Stimulated activated naive B cell treated with anti-CD40 and anti-IgM and Interleukin-4, amounts not matched to agents 10 μg/mL and 1 μg/mL and 100 μg/mL, for 72 hours (primary cell): ENCODE results near the gene RAET1G.

ENCODE experiments used
- ATAC-seq, 2 donors: fragments of 150-1000 bp; cut with Tn5 transposase; replicated peaks; 2 replicates each; pipeline ENCODE4 v1.10.0; 2021; ENCODE audit warnings: moderate library complexity in 1 of 2
- DNase-seq: peaks from one replicate; pipeline ENCODE4 v3.0.0; 2021
- H3K27ac Mint-ChIP-seq: one replicate; pipeline ENCODE4 v1.8.0; 2022; ENCODE audit warnings: mild to moderate bottlenecking, mixed read lengths
- H3K27me3 Mint-ChIP-seq, 2 donors: one replicate each; pipeline ENCODE4 v1.8.0; 2022; ENCODE audit warnings: mixed read lengths in 2 of 2
- H3K36me3 Mint-ChIP-seq, 2 donors: one replicate each; pipeline ENCODE4 v1.8.0; 2022; ENCODE audit warnings: mixed read lengths in 2 of 2, mild to moderate bottlenecking in 1 of 2
- H3K4me1 Mint-ChIP-seq, 2 donors: one replicate each; pipeline ENCODE4 v1.8.0; 2022; ENCODE audit warnings: mixed read lengths in 2 of 2, mild to moderate bottlenecking in 1 of 2
- H3K4me3 Mint-ChIP-seq, 2 donors: one replicate each; pipeline ENCODE4 v1.8.0; 2022; ENCODE audit warnings: mild to moderate bottlenecking in 2 of 2, mixed read lengths in 2 of 2, moderate library complexity in 1 of 2
- H3K9me3 Mint-ChIP-seq, 2 donors: one replicate each; pipeline ENCODE4 v1.8.0; 2022; ENCODE audit warnings: mixed read lengths in 2 of 2, mild to moderate bottlenecking in 1 of 2

The RAET1G gene

DNA sequence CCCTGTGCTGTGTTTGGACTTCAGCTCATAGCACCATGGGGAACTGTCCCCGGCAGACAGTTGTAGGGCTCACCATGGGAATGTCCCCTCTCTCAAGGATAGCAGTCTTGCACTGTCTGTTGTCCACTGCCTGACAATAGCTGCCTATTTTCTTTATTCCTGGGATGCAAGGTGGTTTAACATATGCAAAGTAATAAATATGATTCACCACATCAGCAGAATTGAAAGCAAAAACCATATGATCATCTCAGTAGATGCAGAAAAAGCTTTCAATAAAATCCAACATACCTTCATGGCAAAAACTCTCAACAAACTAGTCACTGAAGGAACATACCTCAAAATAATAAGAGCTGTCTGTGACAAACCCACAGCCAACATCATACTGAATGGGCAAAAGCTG is 45.3 kb downstream of the RAET1G start:
- Mint-ChIP-seq H3K27ac (no peak overlapping the region), H3K4me3 (no peak overlapping the region), H3K36me3 (no peaks in the 10 kb centered on the region), H3K27me3 (peaks cover 65 to 77% of the 10 kb centered on the region in 2 donors), H3K4me1 (peaks cover 0 to 2% of the 10 kb centered on the region in 2 donors), H3K9me3 (no peaks in the 10 kb centered on the region)
- no peak for ATAC-seq
- no peak for DNase-seq

DNA sequence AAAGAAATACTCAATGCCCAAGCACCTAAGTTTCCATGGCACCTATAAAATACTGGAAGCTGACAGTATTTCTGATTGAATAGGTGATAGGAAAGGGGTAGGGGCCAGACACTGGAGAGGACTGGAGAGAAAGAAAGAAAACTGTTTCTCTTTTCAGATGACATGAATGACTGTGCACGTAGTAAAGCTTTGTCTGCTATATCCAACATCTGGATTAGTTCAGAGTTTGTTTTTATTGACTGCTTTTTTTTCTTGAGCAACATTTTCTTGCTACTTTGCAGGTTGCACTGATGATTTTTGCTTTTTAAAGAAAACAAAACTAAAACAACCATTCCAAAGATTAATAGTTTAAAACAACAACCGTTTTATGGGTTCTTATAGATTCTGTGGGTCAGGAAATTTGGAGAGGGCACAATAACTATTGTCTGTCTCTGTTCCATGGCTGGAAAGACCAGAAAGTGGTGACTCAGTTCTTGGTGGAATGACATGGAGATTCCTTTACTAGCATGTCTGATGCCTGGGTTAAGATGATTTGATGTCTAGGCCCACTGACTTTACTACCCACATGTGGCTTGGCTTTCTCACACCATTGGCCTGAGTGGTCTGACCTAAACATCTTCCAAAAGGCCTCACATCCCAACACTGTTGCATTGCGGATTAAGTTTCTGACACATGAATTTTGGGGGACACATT is 46.5 kb downstream of the RAET1G start:
- H3K36me3 Mint-ChIP-seq = no peaks in the 10 kb centered on the region
- no peak overlapping the region for H3K4me3 Mint-ChIP-seq
- ATAC-seq (no peak), DNase-seq (no peak)
- peaks cover 67 to 76% of the 10 kb centered on the region in 2 donors for H3K27me3 Mint-ChIP-seq
- H3K9me3 Mint-ChIP-seq = peaks cover 4 to 9% of the 10 kb centered on the region in 2 donors
- no peak overlapping the region for H3K27ac Mint-ChIP-seq
- peaks cover 0 to 2% of the 10 kb centered on the region in 2 donors for H3K4me1 Mint-ChIP-seq

DNA sequence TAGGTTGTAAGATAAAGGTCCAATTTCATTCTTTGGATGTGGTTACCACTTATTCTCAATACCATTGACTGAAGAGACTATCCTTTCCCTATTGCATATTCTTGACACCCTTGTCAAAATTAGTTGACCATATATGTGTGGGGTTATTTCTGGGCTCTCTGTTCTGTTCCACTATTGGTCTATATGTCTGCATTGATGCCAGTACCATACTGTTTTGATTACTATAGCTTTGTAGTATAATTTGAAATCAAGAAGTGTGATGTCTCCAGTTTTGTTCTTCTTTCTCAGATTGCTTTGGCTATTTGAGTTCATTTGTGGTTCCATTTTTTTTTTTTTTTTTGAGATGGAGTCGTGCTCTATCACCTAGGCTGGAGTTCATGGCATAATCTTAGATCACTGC is 50.7 kb downstream of the RAET1G start:
- no peak for DNase-seq
- H3K27me3 Mint-ChIP-seq = peaks cover 35 to 45% of the 10 kb centered on the region in 2 donors

DNA sequence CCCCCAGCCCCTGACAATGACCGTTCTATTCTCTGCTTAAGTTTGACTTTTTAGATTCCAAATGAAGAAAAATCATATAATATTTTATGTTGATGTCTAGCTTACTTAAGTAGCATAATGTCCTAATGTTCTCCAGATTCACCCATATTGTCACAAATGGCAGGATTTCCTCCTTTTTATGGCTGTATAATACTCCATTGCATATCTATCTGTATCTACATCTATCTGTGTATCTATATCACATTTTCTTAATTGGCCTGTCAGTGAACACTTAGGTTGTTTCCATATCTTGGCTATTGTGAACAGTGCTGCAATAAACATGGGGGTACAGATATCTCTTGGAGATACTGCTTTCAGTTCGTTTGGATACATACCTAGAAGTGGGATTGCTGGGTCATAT is 51.7 kb downstream of the RAET1G start:
- H3K27ac Mint-ChIP-seq = no peak overlapping the region

More for the DNA sequence above, 50.7 kb downstream of the RAET1G start:
- Mint-ChIP-seq H3K4me1 (peaks cover 0 to 3% of the 10 kb centered on the region in 2 donors), H3K4me3 (no peak overlapping the region), H3K27ac (no peak overlapping the region), H3K9me3 (peaks cover 4 to 9% of the 10 kb centered on the region in 2 donors), H3K36me3 (no peaks in the 10 kb centered on the region)
- ATAC-seq = no peak

DNA sequence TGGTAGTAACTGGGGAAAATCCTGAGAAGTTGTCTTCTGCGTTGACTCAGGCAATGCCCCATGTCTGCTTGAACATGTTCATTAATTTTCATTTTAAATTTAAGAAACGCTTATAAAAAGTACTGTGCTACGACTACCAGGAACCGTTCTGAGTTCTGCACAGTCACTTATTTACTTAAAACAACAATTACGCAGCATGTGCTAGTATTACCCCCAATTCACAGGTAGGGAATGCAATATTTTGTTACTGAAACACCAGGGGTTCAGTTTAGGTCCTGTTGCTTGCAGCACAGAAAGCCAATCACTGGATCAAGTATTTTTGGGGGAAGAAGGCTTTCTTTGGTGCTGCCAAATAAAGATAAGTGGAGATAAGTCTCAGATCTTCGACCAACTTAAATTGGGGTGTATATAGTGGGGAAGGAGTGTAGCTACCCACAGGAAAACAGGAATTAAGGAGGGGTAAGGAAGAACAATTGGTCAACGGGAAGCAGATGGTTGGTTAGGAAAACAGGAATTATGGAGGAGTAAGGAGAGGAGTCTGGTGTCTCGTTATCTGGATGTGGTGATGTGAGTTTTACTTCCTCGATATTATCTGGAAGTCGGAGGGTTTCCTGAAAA is 53.5 kb downstream of the RAET1G start:
- DNase-seq = no peak
- H3K36me3 Mint-ChIP-seq = no peaks in the 10 kb centered on the region
- no peak overlapping the region for H3K27ac Mint-ChIP-seq
- ATAC-seq = no peak
- peaks cover 0 to 3% of the 10 kb centered on the region in 2 donors for H3K4me1 Mint-ChIP-seq
- peaks cover 4 to 9% of the 10 kb centered on the region in 2 donors for H3K9me3 Mint-ChIP-seq
- peaks cover 23 to 32% of the 10 kb centered on the region in 2 donors for H3K27me3 Mint-ChIP-seq
- no peak overlapping the region for H3K4me3 Mint-ChIP-seq

More for the DNA sequence above, 51.7 kb downstream of the RAET1G start:
- DNase-seq (no peak), ATAC-seq (no peak)
- Mint-ChIP-seq H3K36me3 (no peaks in the 10 kb centered on the region), H3K9me3 (peaks cover 4 to 9% of the 10 kb centered on the region in 2 donors), H3K4me1 (peaks cover 0 to 3% of the 10 kb centered on the region in 2 donors), H3K27me3 (peaks cover 26 to 37% of the 10 kb centered on the region in 2 donors), H3K4me3 (no peak overlapping the region)

DNA sequence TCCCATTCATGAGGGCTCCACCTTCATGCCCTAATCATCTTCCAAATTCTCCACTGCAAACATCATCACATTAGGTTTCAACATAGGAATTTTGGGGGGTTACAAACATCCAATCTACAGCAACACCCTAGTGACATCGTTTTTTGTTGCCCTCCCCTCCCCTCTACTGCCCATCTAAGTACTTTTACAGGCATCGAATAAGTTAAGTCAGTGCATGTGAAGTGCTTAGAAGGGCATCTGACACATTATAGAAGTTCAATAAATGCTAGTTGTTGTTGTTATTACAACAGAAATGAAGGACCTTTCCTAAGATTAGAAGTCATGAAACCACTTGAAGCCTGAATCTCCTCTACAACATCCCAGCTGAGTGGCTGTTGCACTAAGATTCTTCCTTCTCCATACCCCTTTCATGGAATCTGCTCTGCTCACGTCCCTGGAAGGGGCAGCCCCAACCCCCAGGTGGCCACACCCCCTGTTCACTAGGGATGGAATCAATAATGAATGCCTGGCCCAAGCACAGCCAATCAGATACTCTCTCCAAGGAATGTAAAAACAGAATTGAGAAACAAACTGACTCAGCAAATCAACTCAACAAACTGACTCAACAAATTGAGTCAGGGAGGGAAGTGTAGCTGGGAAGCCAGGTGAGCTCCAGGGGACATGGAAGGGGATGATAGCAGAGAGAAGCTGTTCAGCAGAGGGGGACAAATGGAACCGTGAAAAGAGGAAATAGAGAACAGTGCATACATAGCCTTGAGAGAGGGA is 54.9 kb downstream of the RAET1G start:
- no peaks in the 10 kb centered on the region for H3K36me3 Mint-ChIP-seq
- no peak overlapping the region for H3K4me3 Mint-ChIP-seq
- peaks cover 2 to 3% of the 10 kb centered on the region in 2 donors for H3K4me1 Mint-ChIP-seq
- ATAC-seq (no peak), DNase-seq (no peak)
- H3K27ac Mint-ChIP-seq = no peak overlapping the region
- H3K9me3 Mint-ChIP-seq = peaks cover 4 to 9% of the 10 kb centered on the region in 2 donors
- peaks cover 18 to 23% of the 10 kb centered on the region in 2 donors for H3K27me3 Mint-ChIP-seq
